Glutamatergic neuron (in vitro differentiated cells): Measurements from ENCODE around the gene DAO. TPM values are rescaled to one million over a fixed set of nuclear protein-coding genes. Genes with fewer than 3 reads are reported as not detected.

Experiments
- DNase-seq: peaks from one replicate; pipeline ENCODE4 v3.0.0; 2022
- H3K27ac Mint-ChIP-seq: one replicate; pipeline ENCODE4 v1.8.0; 2020; ENCODE audit warnings: mild to moderate bottlenecking, mixed read lengths, inconsistent platforms; ENCODE audit not compliant: unreplicated experiment
- H3K27me3 Mint-ChIP-seq: one replicate; pipeline ENCODE4 v1.8.0; 2020; ENCODE audit warnings: mild to moderate bottlenecking, moderate library complexity, mixed read lengths, inconsistent platforms; ENCODE audit not compliant: unreplicated experiment
- H3K36me3 Mint-ChIP-seq: one replicate; pipeline ENCODE4 v1.8.0; 2020; ENCODE audit warnings: mild to moderate bottlenecking, mixed read lengths, inconsistent platforms; ENCODE audit not compliant: unreplicated experiment
- H3K4me1 Mint-ChIP-seq: one replicate; pipeline ENCODE4 v1.8.0; 2020; ENCODE audit warnings: mild to moderate bottlenecking, low read depth, mixed read lengths, inconsistent platforms; ENCODE audit not compliant: unreplicated experiment
- H3K4me3 Mint-ChIP-seq: one replicate; pipeline ENCODE4 v1.8.0; 2020; ENCODE audit warnings: mild to moderate bottlenecking, mixed read lengths, inconsistent platforms; ENCODE audit not compliant: unreplicated experiment
- H3K9me3 Mint-ChIP-seq: one replicate; pipeline ENCODE4 v1.8.0; 2020; ENCODE audit warnings: mild to moderate bottlenecking, moderate library complexity, mixed read lengths, inconsistent platforms; ENCODE audit not compliant: unreplicated experiment
- total RNA-seq: library from RNA; stranded (reverse); fragmentation: NEBNext Ultra II Directional; extraction: Animal tissue kit (Norgen Biotek cat#: 25700); gene quantifications from one replicate; pipeline ENCODE4 v1.2.1, GENCODE V29; 2021; ENCODE audit not compliant: unreplicated experiment
- TF ChIP-seq, protein P1 (sequence below): fragments of 200-600 bp; sonication (generic); IDR thresholded peaks from one replicate; pipeline ENCODE4 v1.5.0; 2021; ENCODE audit not compliant: partially characterized antibody, unreplicated experiment

The DAO gene
- total RNA-seq, 1 donor from 2014 or later: not detected

DNA sequence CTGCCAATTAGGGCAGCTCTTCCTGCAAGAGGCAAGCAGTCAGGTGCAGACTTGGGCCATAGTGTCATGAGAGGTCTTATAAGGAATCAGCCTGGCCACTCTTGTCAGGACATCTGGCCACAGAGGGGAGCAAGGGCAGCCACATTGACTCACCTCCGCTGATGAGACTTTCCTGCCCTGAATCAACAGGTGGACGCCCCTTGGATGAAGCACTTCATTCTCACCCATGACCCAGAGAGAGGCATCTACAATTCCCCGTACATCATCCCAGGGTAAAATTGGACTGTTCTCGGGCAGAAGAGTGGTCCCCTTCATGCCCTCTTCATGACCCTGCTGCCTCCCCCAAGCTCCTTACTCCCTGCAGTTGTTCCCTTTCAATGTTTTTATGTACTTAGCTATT is 16.9 kb downstream of the DAO start:
- no peak for DNase-seq
- Mint-ChIP-seq H3K4me1 (no peaks in the 10 kb centered on the region), H3K27ac (no peak overlapping the region), H3K4me3 (no peak overlapping the region), H3K27me3 (peaks cover 4% of the 10 kb centered on the region), H3K36me3 (no peaks in the 10 kb centered on the region), H3K9me3 (peaks cover 2% of the 10 kb centered on the region)
- TF ChIP-seq, protein P1, sequence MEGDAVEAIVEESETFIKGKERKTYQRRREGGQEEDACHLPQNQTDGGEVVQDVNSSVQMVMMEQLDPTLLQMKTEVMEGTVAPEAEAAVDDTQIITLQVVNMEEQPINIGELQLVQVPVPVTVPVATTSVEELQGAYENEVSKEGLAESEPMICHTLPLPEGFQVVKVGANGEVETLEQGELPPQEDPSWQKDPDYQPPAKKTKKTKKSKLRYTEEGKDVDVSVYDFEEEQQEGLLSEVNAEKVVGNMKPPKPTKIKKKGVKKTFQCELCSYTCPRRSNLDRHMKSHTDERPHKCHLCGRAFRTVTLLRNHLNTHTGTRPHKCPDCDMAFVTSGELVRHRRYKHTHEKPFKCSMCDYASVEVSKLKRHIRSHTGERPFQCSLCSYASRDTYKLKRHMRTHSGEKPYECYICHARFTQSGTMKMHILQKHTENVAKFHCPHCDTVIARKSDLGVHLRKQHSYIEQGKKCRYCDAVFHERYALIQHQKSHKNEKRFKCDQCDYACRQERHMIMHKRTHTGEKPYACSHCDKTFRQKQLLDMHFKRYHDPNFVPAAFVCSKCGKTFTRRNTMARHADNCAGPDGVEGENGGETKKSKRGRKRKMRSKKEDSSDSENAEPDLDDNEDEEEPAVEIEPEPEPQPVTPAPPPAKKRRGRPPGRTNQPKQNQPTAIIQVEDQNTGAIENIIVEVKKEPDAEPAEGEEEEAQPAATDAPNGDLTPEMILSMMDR: no peak

DNA sequence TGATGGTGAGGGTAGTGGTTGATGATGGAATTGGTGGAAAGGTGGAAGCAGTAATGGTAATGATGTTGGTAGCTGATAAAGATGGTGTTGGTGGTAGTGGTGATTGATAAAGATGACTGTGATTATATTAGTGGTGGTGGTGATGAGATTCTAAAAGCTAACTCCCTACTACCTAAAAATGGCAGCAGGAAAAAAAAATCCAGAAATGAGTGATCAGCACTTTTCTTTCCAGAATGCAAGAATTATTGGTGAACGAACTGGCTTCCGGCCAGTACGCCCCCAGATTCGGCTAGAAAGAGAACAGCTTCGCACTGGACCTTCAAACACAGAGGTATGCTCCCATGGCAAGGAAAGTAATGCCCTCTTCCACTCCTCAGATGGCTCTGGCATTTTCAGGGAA is 19.3 kb downstream of the DAO start:
- H3K9me3 Mint-ChIP-seq: peaks cover 2% of the 10 kb centered on the region
- H3K4me1 Mint-ChIP-seq: no peaks in the 10 kb centered on the region
- peaks cover 4% of the 10 kb centered on the region for H3K27me3 Mint-ChIP-seq
- no peak overlapping the region for H3K27ac Mint-ChIP-seq
- DNase-seq: no peak
- no peak overlapping the region for H3K4me3 Mint-ChIP-seq
- H3K36me3 Mint-ChIP-seq: no peaks in the 10 kb centered on the region
- TF ChIP-seq, protein P1: no peak

DNA sequence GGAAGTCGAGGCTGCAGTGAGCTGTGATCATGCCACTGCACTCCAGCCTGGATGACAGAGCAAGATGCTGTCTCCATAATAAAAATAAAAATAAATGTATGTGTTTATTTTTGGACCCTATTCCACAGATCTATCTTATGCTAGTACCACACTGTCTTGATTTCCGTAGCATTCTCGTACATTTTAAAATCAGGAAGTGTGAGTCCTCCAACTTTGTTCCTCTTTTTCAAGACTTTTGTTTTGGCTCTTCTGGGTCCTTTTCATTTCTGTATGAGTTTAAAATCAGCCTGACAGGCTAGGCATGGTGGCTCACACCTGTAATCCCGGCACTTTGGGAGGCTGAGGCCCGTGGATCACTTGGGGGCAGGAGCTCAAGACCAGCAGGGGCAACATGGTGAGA is 25.8 kb downstream of the DAO start:
- Mint-ChIP-seq H3K9me3 (peaks cover 6% of the 10 kb centered on the region), H3K4me3 (no peak overlapping the region), H3K27me3 (peaks cover 8% of the 10 kb centered on the region), H3K36me3 (peaks cover 2% of the 10 kb centered on the region), H3K27ac (no peak overlapping the region), H3K4me1 (no peaks in the 10 kb centered on the region)
- TF ChIP-seq, protein P1: no peak
- no peak for DNase-seq

DNA sequence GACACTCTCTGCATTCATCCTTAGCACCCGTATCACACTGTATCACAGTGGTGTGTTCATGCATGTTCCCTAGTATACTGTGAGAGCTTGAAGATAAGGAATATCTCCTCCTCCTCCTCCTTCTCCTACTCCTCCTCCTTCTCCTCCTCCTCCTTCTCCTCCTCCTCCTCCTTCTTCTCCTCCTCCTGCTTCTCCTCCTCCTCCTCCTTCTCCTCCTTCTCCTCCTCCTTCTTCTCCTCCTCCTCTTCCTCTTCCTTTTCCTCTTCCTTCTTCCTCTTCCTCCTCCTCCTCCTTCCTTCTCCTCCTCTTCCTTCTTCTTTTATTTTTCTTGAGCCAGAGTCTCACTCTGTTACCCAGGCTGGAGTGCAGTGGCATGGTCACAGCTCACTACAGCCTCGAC is 27.1 kb downstream of the DAO start:
- H3K36me3 Mint-ChIP-seq: peaks cover 7% of the 10 kb centered on the region
- H3K4me3 Mint-ChIP-seq: no peak overlapping the region
- DNase-seq: no peak
- TF ChIP-seq, protein P1: no peak
- peaks cover 6% of the 10 kb centered on the region for H3K9me3 Mint-ChIP-seq
- no peak overlapping the region for H3K27ac Mint-ChIP-seq
- H3K4me1 Mint-ChIP-seq: no peaks in the 10 kb centered on the region
- H3K27me3 Mint-ChIP-seq: peaks cover 6% of the 10 kb centered on the region

DNA sequence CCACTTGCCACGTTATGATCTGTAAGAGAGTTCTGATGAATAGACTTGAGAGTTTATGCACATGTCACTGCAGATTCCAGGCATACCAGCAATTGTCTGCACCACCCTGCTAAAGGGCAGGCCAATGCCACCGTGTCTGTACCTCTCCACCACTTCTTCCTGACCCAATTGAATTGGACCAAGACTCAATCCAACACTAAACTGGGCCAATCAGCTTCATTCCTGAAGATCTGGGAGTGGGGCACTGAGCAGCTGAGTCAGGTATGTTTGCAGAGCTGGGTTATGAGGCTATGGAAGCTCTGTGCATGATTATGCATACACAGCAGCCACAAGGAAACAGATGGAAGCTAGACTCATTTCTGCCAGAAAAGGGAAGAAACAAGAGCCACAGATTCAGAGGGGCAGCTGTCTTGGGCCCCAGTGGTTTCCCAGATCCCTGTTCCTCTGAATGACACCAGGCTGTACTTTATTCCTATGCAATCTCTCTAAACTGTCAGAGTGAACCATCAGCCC is 28.0 kb downstream of the DAO start:
- peaks cover 8% of the 10 kb centered on the region for H3K27me3 Mint-ChIP-seq
- peaks cover 14% of the 10 kb centered on the region for H3K36me3 Mint-ChIP-seq
- peaks cover 6% of the 10 kb centered on the region for H3K9me3 Mint-ChIP-seq
- TF ChIP-seq, protein P1: no peak
- no peaks in the 10 kb centered on the region for H3K4me1 Mint-ChIP-seq
- DNase-seq: no peak
- no peak overlapping the region for H3K27ac Mint-ChIP-seq
- no peak overlapping the region for H3K4me3 Mint-ChIP-seq
